Measurements from ENCODE around the gene ERVFRD-1.

The ERVFRD-1 gene

GRCh38 chr6:11085758-11086435 is 25.6 kb downstream of the ERVFRD-1 start:
- no peak for DNase-seq

- DNase-seq = no peak
Measured at GRCh38 chr6:11083956-11084355, 27.6 kb downstream of the ERVFRD-1 start.

GRCh38 chr6:11083491-11083890 is 28.0 kb downstream of the ERVFRD-1 start:
- no peak for DNase-seq

GRCh38 chr6:11080296-11080695 is 31.2 kb downstream of the ERVFRD-1 start:
- no peak for DNase-seq

- DNase-seq = no peak
Measured at GRCh38 chr6:11078266-11078665, 33.3 kb downstream of the ERVFRD-1 start.

GRCh38 chr6:11076540-11076939 is 35.0 kb downstream of the ERVFRD-1 start:
- no peak for DNase-seq

- no peak for DNase-seq
Measured at GRCh38 chr6:11072101-11072500, 39.4 kb downstream of the ERVFRD-1 start.

- DNase-seq = no peak
Measured at GRCh38 chr6:11069760-11070159, 41.8 kb downstream of the ERVFRD-1 start.

- no peak for DNase-seq
Measured at GRCh38 chr6:11067348-11067747, 44.2 kb downstream of the ERVFRD-1 start.

GRCh38 chr6:11066505-11067347 is 44.8 kb downstream of the ERVFRD-1 start:
- no peak for DNase-seq

GRCh38 chr6:11065436-11066202 is 45.9 kb downstream of the ERVFRD-1 start:
- DNase-seq = no peak

- DNase-seq = no peak
Measured at GRCh38 chr6:11064836-11065235, 46.7 kb downstream of the ERVFRD-1 start.

GRCh38 chr6:11062715-11063114 is 48.8 kb downstream of the ERVFRD-1 start:
- DNase-seq = no peak

GRCh38 chr6:11062083-11062482 is 49.4 kb downstream of the ERVFRD-1 start:
- DNase-seq = no peak

- no peak for DNase-seq
Measured at GRCh38 chr6:11058406-11058805, 53.1 kb downstream of the ERVFRD-1 start.

- no peak for DNase-seq
Measured at GRCh38 chr6:11056871-11057270, 54.7 kb downstream of the ERVFRD-1 start.

GRCh38 chr6:11055127-11055627 is 56.3 kb downstream of the ERVFRD-1 start:
- DNase-seq = no peak

- no peak for DNase-seq
Measured at GRCh38 chr6:11054722-11055121, 56.8 kb downstream of the ERVFRD-1 start.

GRCh38 chr6:11053307-11053706 is 58.2 kb downstream of the ERVFRD-1 start:
- no peak for DNase-seq
